ENCODE data around the gene SLC29A1.

Gene SLC29A1

GRCh38 chr6:44275271-44275748 is 51.9 kb downstream of the SLC29A1 start:
- H3K4me3 Mint-ChIP-seq = no peak overlapping the region
- no peak for DNase-seq
- H3K36me3 Mint-ChIP-seq (ENCODE audit: low read depth) = no peaks in the 10 kb centered on the region
- H3K27ac Mint-ChIP-seq = no peak overlapping the region
- H3K9me3 Mint-ChIP-seq = no peaks in the 10 kb centered on the region
- H3K4me1 Mint-ChIP-seq (ENCODE audit: low read depth) = peaks cover 4% of the 10 kb centered on the region
- H3K27me3 Mint-ChIP-seq = peaks cover 66% of the 10 kb centered on the region

- no peaks in the 10 kb centered on the region for H3K9me3 Mint-ChIP-seq
- DNase-seq = no peak
- H3K36me3 Mint-ChIP-seq (ENCODE audit: low read depth) = no peaks in the 10 kb centered on the region
- peaks cover 4% of the 10 kb centered on the region for H3K4me1 Mint-ChIP-seq (ENCODE audit: low read depth)
- peaks cover 65% of the 10 kb centered on the region for H3K27me3 Mint-ChIP-seq
- no peak overlapping the region for H3K4me3 Mint-ChIP-seq
- no peak overlapping the region for H3K27ac Mint-ChIP-seq
Observed at GRCh38 chr6:44275749-44276648, 52.6 kb downstream of the SLC29A1 start.

- Mint-ChIP-seq H3K27me3 (peaks cover 55% of the 10 kb centered on the region), H3K4me3 (no peak overlapping the region), H3K4me1 (ENCODE audit: low read depth) (peaks cover 4% of the 10 kb centered on the region)
Observed at GRCh38 chr6:44276667-44277640, 53.6 kb downstream of the SLC29A1 start.

GRCh38 chr6:44277763-44278162 is 54.4 kb downstream of the SLC29A1 start:
- H3K4me3 Mint-ChIP-seq = no peak overlapping the region
- H3K27ac Mint-ChIP-seq = no peak overlapping the region
- H3K9me3 Mint-ChIP-seq = no peaks in the 10 kb centered on the region
- DNase-seq = no peak
- no peaks in the 10 kb centered on the region for H3K36me3 Mint-ChIP-seq (ENCODE audit: low read depth)
- H3K4me1 Mint-ChIP-seq (ENCODE audit: low read depth) = peaks cover 4% of the 10 kb centered on the region
- H3K27me3 Mint-ChIP-seq = peaks cover 47% of the 10 kb centered on the region

More at GRCh38 chr6:44276667-44277640, 53.6 kb downstream of the SLC29A1 start:
- DNase-seq = no peak
- no peak overlapping the region for H3K27ac Mint-ChIP-seq
- H3K36me3 Mint-ChIP-seq (ENCODE audit: low read depth) = no peaks in the 10 kb centered on the region
- no peaks in the 10 kb centered on the region for H3K9me3 Mint-ChIP-seq

- Mint-ChIP-seq H3K27ac (no peak overlapping the region), H3K4me1 (ENCODE audit: low read depth) (peaks cover 4% of the 10 kb centered on the region), H3K4me3 (no peak overlapping the region), H3K9me3 (no peaks in the 10 kb centered on the region), H3K27me3 (peaks cover 42% of the 10 kb centered on the region), H3K36me3 (ENCODE audit: low read depth) (no peaks in the 10 kb centered on the region)
- no peak for DNase-seq
Observed at GRCh38 chr6:44278315-44278714, 54.9 kb downstream of the SLC29A1 start.

- DNase-seq = no peak
- H3K36me3 Mint-ChIP-seq (ENCODE audit: low read depth) = no peaks in the 10 kb centered on the region
- no peak overlapping the region for H3K4me3 Mint-ChIP-seq
- H3K4me1 Mint-ChIP-seq (ENCODE audit: low read depth) = peaks cover 4% of the 10 kb centered on the region
- H3K27me3 Mint-ChIP-seq = peaks cover 40% of the 10 kb centered on the region
- no peaks in the 10 kb centered on the region for H3K9me3 Mint-ChIP-seq
- no peak overlapping the region for H3K27ac Mint-ChIP-seq
Observed at GRCh38 chr6:44278774-44279697, 55.6 kb downstream of the SLC29A1 start.
